H9 (cell line): ENCODE results near the gene TCHH. TPM values are rescaled to one million over a fixed set of nuclear protein-coding genes. Genes with fewer than 3 reads are reported as not detected.

Source experiments
- DNase-seq: peaks from one replicate; pipeline ENCODE4 v3.0.0-alpha.2; 2017
- H2AFZ ChIP-seq: one replicate; pipeline ENCODE4 v1.6.1; 2013; ENCODE audit warnings: mild to moderate bottlenecking, low read length, control low read depth, moderate library complexity
- H2AK5ac ChIP-seq: 2 replicates; pipeline ENCODE4 v1.6.1; 2013; ENCODE audit warnings: low read length, control low read depth, mixed read lengths; ENCODE audit not compliant: insufficient read length
- H2BK120ac ChIP-seq: one replicate; pipeline ENCODE4 v1.6.1; 2013; ENCODE audit warnings: low read depth, mild to moderate bottlenecking, low read length, control low read depth, inconsistent platforms; ENCODE audit not compliant: poor library complexity, severe bottlenecking
- H2BK12ac ChIP-seq: 2 replicates; pipeline ENCODE4 v1.6.1; 2013; ENCODE audit warnings: low read length, control low read depth, mixed read lengths, low read depth; ENCODE audit not compliant: insufficient read length
- H2BK15ac ChIP-seq: 2 replicates; pipeline ENCODE4 v1.6.1; 2013; ENCODE audit warnings: low read depth, low read length, control low read depth
- H2BK20ac ChIP-seq: one replicate; pipeline ENCODE4 v1.6.1; 2013; ENCODE audit warnings: low read depth, mild to moderate bottlenecking, low read length, control low read depth, inconsistent platforms; ENCODE audit not compliant: poor library complexity, severe bottlenecking
- H2BK5ac ChIP-seq: 2 replicates; pipeline ENCODE4 v1.6.1; 2013; ENCODE audit warnings: low read length, control low read depth, mixed read lengths; ENCODE audit not compliant: insufficient read length
- H3K14ac ChIP-seq: 2 replicates; pipeline ENCODE4 v1.6.1; 2013; ENCODE audit warnings: low read length, control low read depth; ENCODE audit not compliant: insufficient read depth
- H3K18ac ChIP-seq: 2 replicates; pipeline ENCODE4 v1.6.1; 2013; ENCODE audit warnings: low read depth, mild to moderate bottlenecking, mixed read lengths, low read length, control low read depth; ENCODE audit not compliant: insufficient read length
- H3K23ac ChIP-seq: 2 replicates; pipeline ENCODE4 v1.6.1; 2013; ENCODE audit warnings: low read length, control low read depth, mixed read lengths, low read depth; ENCODE audit not compliant: insufficient read length
- H3K23me2 ChIP-seq: 2 replicates; pipeline ENCODE4 v1.6.1; 2013; ENCODE audit warnings: low read depth, mild to moderate bottlenecking, mixed read lengths, low read length, control low read depth; ENCODE audit not compliant: insufficient read length, poor library complexity, severe bottlenecking
- H3K27ac ChIP-seq: 2 replicates; pipeline ENCODE4 v1.5.1; 2013; ENCODE audit warnings: low read length, control low read depth, mixed read lengths, low read depth; ENCODE audit not compliant: insufficient read length
- H3K27me3 ChIP-seq: 2 replicates; pipeline ENCODE4 v1.6.1; 2013; ENCODE audit warnings: low read length, control low read depth, inconsistent platforms; ENCODE audit not compliant: insufficient read depth
- H3K4ac ChIP-seq: 2 replicates; pipeline ENCODE4 v1.6.1; 2013; ENCODE audit warnings: low read depth, mild to moderate bottlenecking, control low read depth, inconsistent platforms, low read length, moderate library complexity
- H3K4me1 ChIP-seq: 2 replicates; pipeline ENCODE4 v1.6.1; 2013; ENCODE audit warnings: low read length, control low read depth, inconsistent platforms; ENCODE audit not compliant: insufficient read depth
- H3K4me2 ChIP-seq: 2 replicates; pipeline ENCODE4 v1.6.1; 2013; ENCODE audit warnings: low read length, control low read depth, mixed read lengths; ENCODE audit not compliant: insufficient read length, insufficient read depth
- H3K56ac ChIP-seq: 2 replicates; pipeline ENCODE4 v1.6.1; 2013; ENCODE audit warnings: low read depth, mild to moderate bottlenecking, mixed read lengths, low read length, control low read depth; ENCODE audit not compliant: insufficient read length
- H3K79me1 ChIP-seq: 2 replicates; pipeline ENCODE4 v1.6.1; 2013; ENCODE audit warnings: low read depth, mild to moderate bottlenecking, moderate library complexity, low read length, control low read depth, inconsistent platforms; ENCODE audit not compliant: insufficient read depth, poor library complexity, severe bottlenecking
- H3K79me2 ChIP-seq: 2 replicates; pipeline ENCODE4 v1.6.1; 2013; ENCODE audit warnings: low read length, control low read depth, inconsistent platforms; ENCODE audit not compliant: insufficient read depth
- H3K9ac ChIP-seq: 2 replicates; pipeline ENCODE4 v1.6.1; 2013; ENCODE audit warnings: low read length, control low read depth, mixed read lengths; ENCODE audit not compliant: insufficient read length; ENCODE audit errors: extremely low read depth
- H3K9me3 ChIP-seq: one replicate; pipeline ENCODE4 v1.6.1; 2013; ENCODE audit warnings: low read depth, low read length, inconsistent platforms; ENCODE audit not compliant: control insufficient read depth
- H3T11ph ChIP-seq: one replicate; pipeline ENCODE4 v1.6.1; 2013; ENCODE audit warnings: mild to moderate bottlenecking, low read length, control low read depth, inconsistent platforms
- H4K20me1 ChIP-seq: one replicate; pipeline ENCODE4 v1.6.1; 2013; ENCODE audit not compliant: control insufficient read depth, insufficient read length, insufficient read depth
- H4K5ac ChIP-seq: 2 replicates; pipeline ENCODE4 v1.6.1; 2013; ENCODE audit warnings: low read depth, mild to moderate bottlenecking, mixed read lengths, low read length, control low read depth; ENCODE audit not compliant: insufficient read length
- H4K8ac ChIP-seq: replicated peaks from 2 replicates; pipeline ENCODE4 v1.6.1; 2013; ENCODE audit warnings: low read length, control low read depth, mixed read lengths, low read depth; ENCODE audit not compliant: insufficient read length
- H4K91ac ChIP-seq: 2 replicates; pipeline ENCODE4 v1.6.1; 2013; ENCODE audit warnings: low read depth, mild to moderate bottlenecking, moderate library complexity, mixed read lengths, low read length, control low read depth; ENCODE audit not compliant: insufficient read length
- H3K27ac Mint-ChIP-seq, 3 experiments: 2 replicates in 2 of 3; 3 replicates in 1 of 3; pipeline ENCODE4 v1.8.0; 2020 to 2021; ENCODE audit warnings: mixed read lengths in 3 of 3, mild to moderate bottlenecking in 1 of 3, moderate library complexity in 1 of 3
- H3K27me3 Mint-ChIP-seq: 2 replicates; pipeline ENCODE4 v1.8.0; 2021; ENCODE audit warnings: low read depth, mild to moderate bottlenecking, moderate library complexity, mixed read lengths
- H3K36me3 Mint-ChIP-seq, 3 experiments: 2 replicates in 2 of 3; 3 replicates in 1 of 3; pipeline ENCODE4 v1.8.0; 2020 to 2021; ENCODE audit warnings: low read depth in 3 of 3, mixed read lengths in 3 of 3; ENCODE audit not compliant: insufficient read depth in 1 of 3
- H3K4me1 Mint-ChIP-seq, 2 experiments: 2 replicates each; pipeline ENCODE4 v1.8.0; 2020; ENCODE audit warnings: mixed read lengths in 2 of 2
- H3K4me3 Mint-ChIP-seq, 2 experiments: 2 replicates in 1 of 2; 3 replicates in 1 of 2; pipeline ENCODE4 v1.8.0; 2020 to 2021; ENCODE audit warnings: mild to moderate bottlenecking in 2 of 2, mixed read lengths in 2 of 2, moderate library complexity in 1 of 2
- H3K9me3 Mint-ChIP-seq, 2 experiments: 2 replicates in 1 of 2; 3 replicates in 1 of 2; pipeline ENCODE4 v1.8.0; 2020; ENCODE audit warnings: mild to moderate bottlenecking in 2 of 2, mixed read lengths in 2 of 2, moderate library complexity in 1 of 2
- CTCF ChIP-seq: fragments of 200-600 bp; sonication (generic); conservative IDR thresholded peaks from 3 replicates; pipeline ENCODE4 v1.8.0; 2021; ENCODE audit warnings: antibody characterized with exemption, mild to moderate bottlenecking
- WGBS: extraction: QIAGEN DNeasy Blood & Tissue Kit; methylation state at CpG from one replicate; pipeline ENCODE4 v1.1.7; 2013; ENCODE audit warnings: missing lambda C conversion rate, low lambda C conversion rate, mixed read lengths; ENCODE audit not compliant: insufficient read length; ENCODE audit errors: extremely low coverage; 5-methylcytosine and 5-hydroxymethylcytosine counted together
- total RNA-seq: library from RNA; stranded (reverse); gene quantifications from 2 replicates; pipeline ENCODE4 v1.2.1, GENCODE V29; 2021

The TCHH gene
- total RNA-seq, 1 experiment from 2014 or later: not detected

GRCh38 chr1:152104854-152105253 is 10.4 kb downstream of the TCHH start:
- H3K27me3 Mint-ChIP-seq: peaks cover 10% of the 10 kb centered on the region
- H4K91ac ChIP-seq: no peak overlapping the region
- no peaks in the 10 kb centered on the region for H3K79me2 ChIP-seq

More at GRCh38 chr1:152104854-152105253, 10.4 kb downstream of the TCHH start:
- Histone ChIP-seq H3K14ac (no peak overlapping the region), H3K23ac (no peak overlapping the region), H3K4me1 (no peaks in the 10 kb centered on the region), H3K23me2 (peaks cover 3% of the 10 kb centered on the region), H3K27me3 (peaks cover 32% of the 10 kb centered on the region), H3K9me3 (peaks cover 10% of the 10 kb centered on the region), H2AK5ac (no peak overlapping the region), H3K27ac (no peak overlapping the region), H4K8ac (no peak overlapping the region), H3K79me1 (no peaks in the 10 kb centered on the region), H2BK20ac (no peak overlapping the region), H2AFZ (no peak overlapping the region), H2BK120ac (no peak overlapping the region), H3K4ac (no peak overlapping the region), H4K5ac (no peak overlapping the region), H3K18ac (no peak overlapping the region), H3K4me2 (no peak overlapping the region), H4K20me1 (no peaks in the 10 kb centered on the region), H3K9ac (no peak overlapping the region), H2BK5ac (no peak overlapping the region), H3K56ac (no peak overlapping the region), H3T11ph (no peak overlapping the region), H2BK15ac (no peak overlapping the region), H2BK12ac (no peak overlapping the region)
- DNase-seq: no peak
- WGBS: no CpG with 5 or more reads among the region's 2 CpGs
- H3K9me3 Mint-ChIP-seq: peaks cover 27 to 57% of the 10 kb centered on the region in 2 experiments
- H3K4me3 Mint-ChIP-seq: no peak overlapping the region
- H3K36me3 Mint-ChIP-seq: peaks cover 0 to 19% (median 3%) of the 10 kb centered on the region in 3 experiments; a peak in 5 of 7 replicates
- no peaks in the 10 kb centered on the region for H3K4me1 Mint-ChIP-seq
- TF ChIP-seq CTCF: no peak
- H3K27ac Mint-ChIP-seq: no peak overlapping the region
